Right lobe of liver (tissue), 6 donors: ENCODE measurements around the gene MSMB. TPM values are rescaled to one million over a fixed set of nuclear protein-coding genes. Genes with fewer than 3 reads are reported as not detected.

ENCODE experiments used
- ATAC-seq, 4 donors: fragments of 200-7000 bp; cut with Tn5 transposase; one replicate each; pipeline ENCODE4 v1.9.1; 2020; ENCODE audit warnings: mild to moderate bottlenecking in 4 of 4, moderate library complexity in 4 of 4
- DNase-seq, 3 donors: peaks; one replicate each; pipeline ENCODE4 v3.0.0-alpha.2; 2020
- H3K27ac ChIP-seq, 3 donors: fragments of 200-600 bp; one replicate each; pipeline ENCODE4 v1.8.0; 2022
- H3K27me3 ChIP-seq, 2 donors: fragments of 200-600 bp; one replicate each; pipeline ENCODE4 v1.8.0; 2022
- H3K36me3 ChIP-seq, 4 donors: fragments of 200-600 bp; sonication (generic) in 1 of 4; one replicate each; pipeline versions ENCODE4 v1.5.1 to v1.8.0; 2017 to 2022; ENCODE audit warnings: control low read depth in 1 of 4
- H3K4me1 ChIP-seq, 4 donors: fragments of 200-600 bp; sonication (generic) in 1 of 4; one replicate each; pipeline versions ENCODE4 v1.5.1 to v1.8.0; 2017 to 2022; ENCODE audit warnings: control low read depth in 1 of 4
- H3K4me3 ChIP-seq, 3 donors: fragments of 200-600 bp; one replicate each; pipeline ENCODE4 v1.8.0; 2022
- H3K9me3 ChIP-seq, 4 donors: fragments of 200-600 bp; sonication (generic) in 1 of 4; one replicate each; pipeline versions ENCODE4 v1.5.1 to v1.8.0; 2017 to 2022; ENCODE audit warnings: control low read depth in 1 of 4
- POLR2A ChIP-seq: fragments of 450-650 bp; IDR thresholded peaks from one replicate; pipeline ENCODE4 v1.6.1; 2017; ENCODE audit warnings: antibody characterized with exemption, mild to moderate bottlenecking
- whole genome bisulfite sequencing: methylation state at CpG from one replicate; pipeline ENCODE4 v1.1.6; 2018; ENCODE audit warnings: low coverage, low lambda C conversion rate; ENCODE audit not compliant: insufficient coverage; ENCODE audit errors: missing lambda C conversion rate; 5-methylcytosine and 5-hydroxymethylcytosine counted together
- intact Hi-C, 2 donors: fragments of 100-400 bp; cut with DNase I; formaldehyde crosslinking; loops; one replicate each; pipeline versions ENCODE4 v1.11.2 to v1.14.1; 2022
- total RNA-seq, 6 experiments: library from RNA; depleted of rRNA in 2 of 6; stranded (reverse); fragments of >200 nt in 2 of 6; fragmentation: NEBNext Ultra II Directional in 3 of 6; extraction: Animal tissue kit (Norgen Biotek cat#: 25700) in 3 of 6; gene quantifications; one replicate each; pipeline versions ENCODE4 v1.1.0 to v1.2.4, GENCODE V29; 2016 to 2023
- TF ChIP-seq, protein P1 (sequence below), 4 donors: fragments of 200-600 bp in 3 of 4; fragments of 450-650 bp in 1 of 4; IDR thresholded peaks; one replicate each; pipeline versions ENCODE4 v1.5.1 to v1.8.0; 2016 to 2022; ENCODE audit warnings: antibody characterized with exemption in 4 of 4, mild to moderate bottlenecking in 2 of 4
- donor health status: DM: no; HTN: yes; CAD: no.
- donor health status: DM: no; HTN: no; CAD: no.
- donor health status: DM: no; HTN: no; CAD: no.
- donor health status: DM: no; HTN: yes; CAD: no.
- donor health status: DM: no; HTN: yes; CAD: no.

Gene MSMB
- total RNA-seq, 6 experiments from 2014 or later, result 0.84 TPM; not detected in 5

- ATAC-seq (no peak), DNase-seq (no peak)
- H3K27ac ChIP-seq, result no peak overlapping the region
- peaks cover 0 to 16% (median 7%) of the 10 kb centered on the region in 4 donors for H3K4me1 ChIP-seq
- 66% methylated on average over 3 of the region's 3 CpGs for WGBS
- no peak overlapping the region for H3K4me3 ChIP-seq
- intact Hi-C loops, result no loop called here
- no peaks in the 10 kb centered on the region for H3K9me3 ChIP-seq
- H3K36me3 ChIP-seq, result no peaks in the 10 kb centered on the region
- no peaks in the 10 kb centered on the region for H3K27me3 ChIP-seq
- no peak for TF ChIP-seq POLR2A
- TF ChIP-seq, protein P1, sequence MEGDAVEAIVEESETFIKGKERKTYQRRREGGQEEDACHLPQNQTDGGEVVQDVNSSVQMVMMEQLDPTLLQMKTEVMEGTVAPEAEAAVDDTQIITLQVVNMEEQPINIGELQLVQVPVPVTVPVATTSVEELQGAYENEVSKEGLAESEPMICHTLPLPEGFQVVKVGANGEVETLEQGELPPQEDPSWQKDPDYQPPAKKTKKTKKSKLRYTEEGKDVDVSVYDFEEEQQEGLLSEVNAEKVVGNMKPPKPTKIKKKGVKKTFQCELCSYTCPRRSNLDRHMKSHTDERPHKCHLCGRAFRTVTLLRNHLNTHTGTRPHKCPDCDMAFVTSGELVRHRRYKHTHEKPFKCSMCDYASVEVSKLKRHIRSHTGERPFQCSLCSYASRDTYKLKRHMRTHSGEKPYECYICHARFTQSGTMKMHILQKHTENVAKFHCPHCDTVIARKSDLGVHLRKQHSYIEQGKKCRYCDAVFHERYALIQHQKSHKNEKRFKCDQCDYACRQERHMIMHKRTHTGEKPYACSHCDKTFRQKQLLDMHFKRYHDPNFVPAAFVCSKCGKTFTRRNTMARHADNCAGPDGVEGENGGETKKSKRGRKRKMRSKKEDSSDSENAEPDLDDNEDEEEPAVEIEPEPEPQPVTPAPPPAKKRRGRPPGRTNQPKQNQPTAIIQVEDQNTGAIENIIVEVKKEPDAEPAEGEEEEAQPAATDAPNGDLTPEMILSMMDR (IDR thresholded peaks at IDR 0.05), result no peak
Observed at GRCh38 chr10:46040004-46040403, 6.1 kb downstream of the MSMB start.

- no peak overlapping the region for H3K4me3 ChIP-seq
- H3K4me1 ChIP-seq, result peaks cover 0 to 39% (median 19%) of the 10 kb centered on the region in 4 donors
- DNase-seq (no peak), ATAC-seq (no peak)
- H3K27ac ChIP-seq, result no peak overlapping the region
- intact Hi-C loops, result no loop called here
- 86% methylated on average over 6 of the region's 8 CpGs for WGBS
- H3K36me3 ChIP-seq, result no peaks in the 10 kb centered on the region
- no peaks in the 10 kb centered on the region for H3K27me3 ChIP-seq
- no peak for TF ChIP-seq POLR2A
- TF ChIP-seq, protein P1 (IDR thresholded peaks at IDR 0.05), result no peak
- H3K9me3 ChIP-seq, result no peaks in the 10 kb centered on the region
Observed at GRCh38 chr10:46037107-46037825, 8.8 kb downstream of the MSMB start.

DNA sequence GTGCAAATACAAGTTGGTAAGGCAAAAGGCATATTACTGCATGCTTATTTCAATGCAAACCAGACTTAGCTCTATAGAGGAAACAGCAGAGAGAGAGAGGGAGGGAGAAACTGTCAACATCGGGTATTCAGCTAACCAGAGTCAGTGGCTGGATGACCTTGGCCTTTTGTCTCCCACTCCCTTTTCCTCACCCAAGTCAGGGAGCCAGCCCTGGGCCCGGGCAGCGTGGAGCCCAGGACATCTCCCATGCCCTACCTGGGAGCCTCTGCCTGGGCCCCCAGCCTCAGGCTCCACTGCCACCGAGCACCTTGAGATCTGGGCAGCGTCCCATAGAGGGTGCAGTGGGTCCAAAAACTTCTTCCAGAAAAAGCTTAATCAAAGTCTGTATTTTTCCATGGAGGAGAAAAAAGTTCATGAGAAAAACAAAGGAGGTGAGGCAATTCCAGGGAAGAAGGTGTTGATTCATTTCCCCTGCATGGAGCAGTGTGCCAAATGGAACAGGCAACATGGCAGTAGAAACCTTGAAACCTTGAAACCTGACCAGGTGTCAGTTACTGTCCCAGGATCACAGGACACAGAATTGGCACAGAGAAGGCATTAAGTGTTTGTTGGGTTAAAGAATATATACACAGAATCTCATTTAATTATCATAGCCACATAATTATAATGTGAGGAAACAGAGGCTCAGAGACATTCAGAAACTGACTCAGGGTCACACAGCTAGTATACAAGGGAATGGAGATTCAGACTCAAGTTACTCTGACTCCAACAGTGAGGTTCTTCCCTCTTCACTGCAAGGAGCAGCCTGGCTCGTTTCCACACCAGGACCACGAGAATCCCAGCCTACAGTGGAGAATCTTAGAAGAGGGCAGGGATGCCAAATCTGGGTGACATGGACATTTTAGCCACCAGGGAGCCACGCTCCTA lies 9.9 kb downstream of the MSMB start:
- no peak for TF ChIP-seq POLR2A
- TF ChIP-seq, protein P1 (IDR thresholded peaks at IDR 0.05), result peak in 1 of 4 donors; percentile 31
- intact Hi-C loops, result no loop called here
- Histone ChIP-seq H3K4me1 (peaks cover 0 to 49% (median 20%) of the 10 kb centered on the region in 4 donors), H3K27ac (peak overlapping the region in 1 of 3 donors; percentile 95), H3K9me3 (no peaks in the 10 kb centered on the region), H3K36me3 (no peaks in the 10 kb centered on the region), H3K4me3 (no peak overlapping the region), H3K27me3 (no peaks in the 10 kb centered on the region)
- ATAC-seq, result peak; percentile 6 to 33 (median 24)
- peak in 2 of 3 donors; percentile 30 to 56 for DNase-seq
- WGBS, result 11% methylated on average over 5 of the region's 8 CpGs

DNA sequence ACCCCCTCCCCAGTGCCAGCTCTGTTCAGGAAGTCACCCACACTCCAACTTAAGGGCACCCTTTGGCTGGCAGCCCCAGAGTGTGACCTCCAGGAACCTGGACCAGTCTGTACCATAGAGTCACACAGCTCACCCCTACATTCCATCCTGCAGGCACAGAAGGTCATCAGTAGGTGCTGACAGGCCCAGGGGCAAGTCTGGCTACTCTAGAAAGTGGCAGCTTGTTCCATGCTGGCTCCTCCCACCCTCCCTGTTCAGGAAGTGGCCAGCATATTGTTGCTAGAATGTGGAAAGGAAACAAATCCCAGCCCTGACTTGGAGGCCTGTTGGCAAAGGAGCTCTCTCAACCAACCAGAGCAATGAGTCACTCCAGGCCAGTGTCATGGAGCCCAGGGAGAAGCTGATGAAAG lies 12.5 kb downstream of the MSMB start:
- Histone ChIP-seq H3K4me3 (no peak overlapping the region), H3K9me3 (no peaks in the 10 kb centered on the region), H3K27me3 (no peaks in the 10 kb centered on the region), H3K36me3 (no peaks in the 10 kb centered on the region), H3K27ac (peak overlapping the region; percentile 92 to 96 (median 95)), H3K4me1 (peaks cover 0 to 62% (median 22%) of the 10 kb centered on the region in 4 donors)
- DNase-seq (peak in 1 of 3 donors; percentile 51), ATAC-seq (peak in 2 of 4 donors; percentile 1 to 24)
- TF ChIP-seq, protein P1 (IDR thresholded peaks at IDR 0.05), result no peak
- TF ChIP-seq POLR2A, result no peak
- intact Hi-C loops, result no loop called here
